Neural progenitor cell (in vitro differentiated cells): ENCODE results near the gene MACC1. TPM values are rescaled to one million over a fixed set of nuclear protein-coding genes. Genes with fewer than 3 reads are reported as not detected.
"Not testable (repeated sequence)": the region's sequence is repeated elsewhere in the genome, so short reads cannot be mapped to it uniquely, and the experiment has no call there.

Source experiments
- DNase-seq: peaks from one replicate; pipeline ENCODE4 v3.0.0-alpha.2; 2016; ENCODE audit warnings: low spot score
- H2AFZ ChIP-seq: fragments of 200-600 bp; sonication (generic); replicated peaks from 2 replicates; pipeline ENCODE4 v1.6.1; 2016; ENCODE audit warnings: antibody characterized with exemption
- H3F3A ChIP-seq: fragments of 200-600 bp; sonication (generic); 2 replicates; pipeline ENCODE4 v1.6.1; 2016; ENCODE audit warnings: antibody characterized with exemption, low read depth
- H3K27ac ChIP-seq: fragments of 200-600 bp; sonication (generic); 2 replicates; pipeline ENCODE4 v1.5.1; 2016; ENCODE audit warnings: mild to moderate bottlenecking
- H3K27me3 ChIP-seq: fragments of 200-600 bp; sonication (generic); 2 replicates; pipeline ENCODE4 v1.6.1; 2016; ENCODE audit warnings: mild to moderate bottlenecking, moderate library complexity
- H3K36me3 ChIP-seq: fragments of 200-600 bp; sonication (generic); 2 replicates; pipeline ENCODE4 v1.5.1; 2016
- H3K4me1 ChIP-seq: fragments of 200-600 bp; sonication (generic); 2 replicates; pipeline ENCODE4 v1.6.1; 2016; ENCODE audit warnings: mixed run types
- H3K4me2 ChIP-seq: fragments of 200-600 bp; sonication (generic); 2 replicates; pipeline ENCODE4 v1.6.1; 2016
- H3K4me3 ChIP-seq: fragments of 200-600 bp; sonication (generic); 2 replicates; pipeline ENCODE4 v1.5.1; 2016
- H3K79me2 ChIP-seq: fragments of 200-600 bp; sonication (generic); 2 replicates; pipeline ENCODE4 v1.6.1; 2016; ENCODE audit warnings: low read depth
- H3K9ac ChIP-seq: fragments of 200-600 bp; sonication (generic); 2 replicates; pipeline ENCODE4 v1.6.1; 2016
- H3K9me3 ChIP-seq: fragments of 200-600 bp; sonication (generic); 2 replicates; pipeline ENCODE4 v1.5.1; 2016; ENCODE audit warnings: low read depth
- H4K20me1 ChIP-seq: fragments of 200-600 bp; sonication (generic); 2 replicates; pipeline ENCODE4 v1.6.1; 2016; ENCODE audit warnings: low read depth
- H3K27ac Mint-ChIP-seq: 3 replicates; pipeline ENCODE4 v1.8.0; 2021; ENCODE audit warnings: mixed read lengths
- H3K27me3 Mint-ChIP-seq: 2 replicates; pipeline ENCODE4 v1.8.0; 2022; ENCODE audit warnings: low read depth, mild to moderate bottlenecking, inconsistent platforms, moderate library complexity, mixed read lengths; ENCODE audit not compliant: insufficient read depth
- H3K36me3 Mint-ChIP-seq: 3 replicates; pipeline ENCODE4 v1.8.0; 2021; ENCODE audit warnings: mixed read lengths
- H3K4me1 Mint-ChIP-seq: 3 replicates; pipeline ENCODE4 v1.8.0; 2021; ENCODE audit warnings: mixed read lengths
- H3K4me3 Mint-ChIP-seq: 3 replicates; pipeline ENCODE4 v1.8.0; 2021; ENCODE audit warnings: mild to moderate bottlenecking, moderate library complexity, mixed read lengths
- H3K9me3 Mint-ChIP-seq: 3 replicates; pipeline ENCODE4 v1.8.0; 2020; ENCODE audit warnings: mixed read lengths
- EZH2 ChIP-seq: fragments of 200-600 bp; sonication (generic); IDR thresholded peaks from 2 replicates; pipeline ENCODE4 v1.6.1; 2017; ENCODE audit warnings: antibody characterized with exemption, mild to moderate bottlenecking, moderate library complexity
- EZH2phosphoT487 ChIP-seq: fragments of 200-600 bp; sonication (generic); IDR thresholded peaks from 2 replicates; pipeline ENCODE4 v1.6.1; 2017; ENCODE audit warnings: antibody characterized with exemption
- total RNA-seq: library from RNA; depleted of rRNA; stranded (reverse); fragments of >200 nt; gene quantifications from 2 replicates; pipeline ENCODE4 v1.2.3, GENCODE V29; 2015; ENCODE audit warnings: low replicate concordance
- TF ChIP-seq, protein P1 (sequence below): fragments of 200-600 bp; sonication (generic); IDR thresholded peaks from 2 replicates; pipeline ENCODE4 v1.5.1; 2017; ENCODE audit warnings: antibody characterized with exemption, mild to moderate bottlenecking

The MACC1 gene
- total RNA-seq, 1 donor from 2014 or later, result 7.2 TPM

- Histone ChIP-seq H3K27me3 (no peaks in the 10 kb centered on the region), H3K36me3 (no peaks in the 10 kb centered on the region), H3K4me2 (no peak overlapping the region), H4K20me1 (no peaks in the 10 kb centered on the region), H3K4me3 (no peak overlapping the region), H2AFZ (no peak overlapping the region), H3K4me1 (no peaks in the 10 kb centered on the region), H3F3A (no peaks in the 10 kb centered on the region), H3K9ac (no peak overlapping the region), H3K9me3 (peaks cover 9% of the 10 kb centered on the region), H3K79me2 (no peaks in the 10 kb centered on the region), H3K27ac (no peak overlapping the region)
- Mint-ChIP-seq H3K27ac (no peak overlapping the region), H3K4me1 (no peaks in the 10 kb centered on the region), H3K4me3 (no peak overlapping the region), H3K27me3 (peaks cover 2% of the 10 kb centered on the region), H3K36me3 (peaks cover 5% of the 10 kb centered on the region), H3K9me3 (peaks cover 27% of the 10 kb centered on the region)
- TF ChIP-seq, protein P1, sequence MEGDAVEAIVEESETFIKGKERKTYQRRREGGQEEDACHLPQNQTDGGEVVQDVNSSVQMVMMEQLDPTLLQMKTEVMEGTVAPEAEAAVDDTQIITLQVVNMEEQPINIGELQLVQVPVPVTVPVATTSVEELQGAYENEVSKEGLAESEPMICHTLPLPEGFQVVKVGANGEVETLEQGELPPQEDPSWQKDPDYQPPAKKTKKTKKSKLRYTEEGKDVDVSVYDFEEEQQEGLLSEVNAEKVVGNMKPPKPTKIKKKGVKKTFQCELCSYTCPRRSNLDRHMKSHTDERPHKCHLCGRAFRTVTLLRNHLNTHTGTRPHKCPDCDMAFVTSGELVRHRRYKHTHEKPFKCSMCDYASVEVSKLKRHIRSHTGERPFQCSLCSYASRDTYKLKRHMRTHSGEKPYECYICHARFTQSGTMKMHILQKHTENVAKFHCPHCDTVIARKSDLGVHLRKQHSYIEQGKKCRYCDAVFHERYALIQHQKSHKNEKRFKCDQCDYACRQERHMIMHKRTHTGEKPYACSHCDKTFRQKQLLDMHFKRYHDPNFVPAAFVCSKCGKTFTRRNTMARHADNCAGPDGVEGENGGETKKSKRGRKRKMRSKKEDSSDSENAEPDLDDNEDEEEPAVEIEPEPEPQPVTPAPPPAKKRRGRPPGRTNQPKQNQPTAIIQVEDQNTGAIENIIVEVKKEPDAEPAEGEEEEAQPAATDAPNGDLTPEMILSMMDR, result no peak
- TF ChIP-seq EZH2, result no peak
- no peak for TF ChIP-seq EZH2phosphoT487
- DNase-seq, result no peak
Observed at GRCh38 chr7:20211376-20211775, 5.8 kb downstream of the MACC1 start.

- no peaks in the 10 kb centered on the region for H3K27me3 ChIP-seq
- H2AFZ ChIP-seq, result no peak overlapping the region
- no peak overlapping the region for H3K27ac ChIP-seq
- no peaks in the 10 kb centered on the region for H3F3A ChIP-seq
- H3K36me3 ChIP-seq, result no peaks in the 10 kb centered on the region
- H3K9ac ChIP-seq, result no peak overlapping the region
- peaks cover 9% of the 10 kb centered on the region for H3K9me3 ChIP-seq
- DNase-seq, result no peak
- no peak overlapping the region for H3K4me3 ChIP-seq
- no peaks in the 10 kb centered on the region for H4K20me1 ChIP-seq
- H3K4me3 Mint-ChIP-seq, result no peak overlapping the region
- no peaks in the 10 kb centered on the region for H3K4me1 ChIP-seq
- peaks cover 6% of the 10 kb centered on the region for H3K27me3 Mint-ChIP-seq
- no peak overlapping the region for H3K27ac Mint-ChIP-seq
- peaks cover 5% of the 10 kb centered on the region for H3K36me3 Mint-ChIP-seq
- peaks cover 2% of the 10 kb centered on the region for H3K4me1 Mint-ChIP-seq
- peaks cover 27% of the 10 kb centered on the region for H3K9me3 Mint-ChIP-seq
- no peak overlapping the region for H3K4me2 ChIP-seq
- no peaks in the 10 kb centered on the region for H3K79me2 ChIP-seq
- TF ChIP-seq EZH2phosphoT487, result no peak
- TF ChIP-seq, protein P1, result no peak
- TF ChIP-seq EZH2, result no peak
Observed at GRCh38 chr7:20208651-20209307, 8.4 kb downstream of the MACC1 start.

GRCh38 chr7:20207811-20208210 lies 9.4 kb downstream of the MACC1 start:
- not testable (repeated sequence) for H3K4me3 Mint-ChIP-seq, H3K27ac Mint-ChIP-seq, H3K27ac ChIP-seq, H3K36me3 ChIP-seq, H3K4me1 Mint-ChIP-seq, H3K4me3 ChIP-seq, H3K9ac ChIP-seq, H4K20me1 ChIP-seq, H3F3A ChIP-seq, H3K27me3 ChIP-seq, H3K36me3 Mint-ChIP-seq, H3K4me1 ChIP-seq, H2AFZ ChIP-seq, H3K9me3 ChIP-seq, DNase-seq, H3K4me2 ChIP-seq, H3K27me3 Mint-ChIP-seq, H3K79me2 ChIP-seq
- H3K9me3 Mint-ChIP-seq, result peaks cover 24% of the 10 kb centered on the region

GRCh38 chr7:20206104-20206896 lies 10.9 kb downstream of the MACC1 start:
- H3K4me2 ChIP-seq, result no peak overlapping the region
- Mint-ChIP-seq H3K9me3 (peaks cover 20% of the 10 kb centered on the region), H3K27ac (no peak overlapping the region), H3K27me3 (peaks cover 6% of the 10 kb centered on the region), H3K4me3 (no peak overlapping the region), H3K4me1 (peaks cover 4% of the 10 kb centered on the region), H3K36me3 (peaks cover 5% of the 10 kb centered on the region)
- H3K27ac ChIP-seq, result no peak overlapping the region
- no peaks in the 10 kb centered on the region for H3K4me1 ChIP-seq
- no peak overlapping the region for H3K4me3 ChIP-seq
- H2AFZ ChIP-seq, result no peak overlapping the region
- TF ChIP-seq EZH2, result no peak
- no peak for TF ChIP-seq EZH2phosphoT487
- TF ChIP-seq, protein P1, result no peak
- H3K79me2 ChIP-seq, result no peaks in the 10 kb centered on the region
- H3K36me3 ChIP-seq, result no peaks in the 10 kb centered on the region
- no peaks in the 10 kb centered on the region for H3F3A ChIP-seq
- peaks cover 9% of the 10 kb centered on the region for H3K9me3 ChIP-seq
- no peaks in the 10 kb centered on the region for H3K27me3 ChIP-seq
- DNase-seq, result no peak
- no peaks in the 10 kb centered on the region for H4K20me1 ChIP-seq
- H3K9ac ChIP-seq, result no peak overlapping the region
